Cardiac muscle cell (in vitro differentiated cells and primary cell): ENCODE data around the gene LRGUK. TPM values are rescaled to one million over a fixed set of nuclear protein-coding genes. Genes with fewer than 3 reads are reported as not detected.

ENCODE experiments used
- DNase-seq, 2 donors: peaks; one replicate each; pipeline versions ENCODE4 v3.0.0 to v3.0.0-alpha.2; 2010 to 2017; ENCODE audit warnings: low read depth in 1 of 2, low spot score in 1 of 2
- H3K27ac ChIP-seq: fragments of 200-600 bp; sonication (generic); 2 replicates; pipeline ENCODE4 v1.5.1; 2016
- H3K27me3 ChIP-seq: fragments of 200-600 bp; sonication (generic); 2 replicates; pipeline ENCODE4 v1.6.0; 2016; ENCODE audit warnings: control low read depth
- H3K36me3 ChIP-seq: fragments of 200-600 bp; sonication (generic); 2 replicates; pipeline ENCODE4 v1.5.1; 2016; ENCODE audit warnings: control low read depth
- H3K4me1 ChIP-seq: fragments of 200-600 bp; sonication (generic); 2 replicates; pipeline ENCODE4 v1.8.1; 2017; ENCODE audit warnings: low read depth, mild to moderate bottlenecking, mixed run types
- H3K4me3 ChIP-seq: fragments of 200-600 bp; sonication (generic); 2 replicates; pipeline ENCODE4 v1.5.1; 2016; ENCODE audit warnings: mild to moderate bottlenecking
- H3K9me3 ChIP-seq: fragments of 200-600 bp; sonication (generic); 2 replicates; pipeline ENCODE4 v1.5.1; 2017; ENCODE audit warnings: low read depth, mild to moderate bottlenecking, control low read depth
- polyA plus RNA-seq: library from polyadenylated mRNA; unstranded; fragments of >200 nt; fragmentation: Nextera tagmentation; extraction: Ambion mirVana; gene quantifications from 2 replicates; pipeline ENCODE4 v1.2.1, GENCODE V29; 2016
- total RNA-seq: library from RNA; depleted of rRNA; stranded (reverse); fragments of >200 nt; gene quantifications from 2 replicates; pipeline ENCODE4 v1.2.3, GENCODE V29; 2016
- TF ChIP-seq, protein P1 (sequence below): IDR thresholded peaks from 2 replicates; pipeline ENCODE4 v1.5.1; 2012; ENCODE audit warnings: low read depth, mild to moderate bottlenecking, low read length

Gene LRGUK
- total and polyA plus RNA-seq, 2 experiments from 2014 or later, result 0.36 TPM; not detected in 1

DNA sequence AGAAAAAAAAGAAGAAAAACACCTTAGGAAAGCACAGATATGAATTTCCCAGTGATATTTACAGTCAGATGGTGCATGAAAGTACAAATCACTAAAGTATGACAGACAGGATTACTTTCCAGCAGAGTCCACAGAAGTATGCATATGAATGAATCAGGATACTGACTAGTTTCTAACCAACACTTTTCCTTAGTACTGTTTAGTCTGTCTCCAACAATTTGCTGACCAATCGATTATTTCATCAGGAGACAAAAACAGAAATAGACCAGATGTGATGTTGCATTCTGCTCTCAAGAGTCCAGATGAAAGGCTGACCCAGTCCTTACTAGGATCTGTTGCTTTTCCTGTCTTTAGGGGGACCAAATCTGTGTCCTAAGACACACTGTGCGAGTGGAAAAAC lies 175.0 kb downstream of the LRGUK start:
- Histone ChIP-seq H3K9me3 (no peaks in the 10 kb centered on the region), H3K27me3 (no peaks in the 10 kb centered on the region), H3K4me3 (no peak overlapping the region), H3K27ac (no peak overlapping the region), H3K36me3 (peaks cover 58% of the 10 kb centered on the region), H3K4me1 (no peaks in the 10 kb centered on the region)
- TF ChIP-seq, protein P1, sequence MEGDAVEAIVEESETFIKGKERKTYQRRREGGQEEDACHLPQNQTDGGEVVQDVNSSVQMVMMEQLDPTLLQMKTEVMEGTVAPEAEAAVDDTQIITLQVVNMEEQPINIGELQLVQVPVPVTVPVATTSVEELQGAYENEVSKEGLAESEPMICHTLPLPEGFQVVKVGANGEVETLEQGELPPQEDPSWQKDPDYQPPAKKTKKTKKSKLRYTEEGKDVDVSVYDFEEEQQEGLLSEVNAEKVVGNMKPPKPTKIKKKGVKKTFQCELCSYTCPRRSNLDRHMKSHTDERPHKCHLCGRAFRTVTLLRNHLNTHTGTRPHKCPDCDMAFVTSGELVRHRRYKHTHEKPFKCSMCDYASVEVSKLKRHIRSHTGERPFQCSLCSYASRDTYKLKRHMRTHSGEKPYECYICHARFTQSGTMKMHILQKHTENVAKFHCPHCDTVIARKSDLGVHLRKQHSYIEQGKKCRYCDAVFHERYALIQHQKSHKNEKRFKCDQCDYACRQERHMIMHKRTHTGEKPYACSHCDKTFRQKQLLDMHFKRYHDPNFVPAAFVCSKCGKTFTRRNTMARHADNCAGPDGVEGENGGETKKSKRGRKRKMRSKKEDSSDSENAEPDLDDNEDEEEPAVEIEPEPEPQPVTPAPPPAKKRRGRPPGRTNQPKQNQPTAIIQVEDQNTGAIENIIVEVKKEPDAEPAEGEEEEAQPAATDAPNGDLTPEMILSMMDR, result no peak
- no peak for DNase-seq

DNA sequence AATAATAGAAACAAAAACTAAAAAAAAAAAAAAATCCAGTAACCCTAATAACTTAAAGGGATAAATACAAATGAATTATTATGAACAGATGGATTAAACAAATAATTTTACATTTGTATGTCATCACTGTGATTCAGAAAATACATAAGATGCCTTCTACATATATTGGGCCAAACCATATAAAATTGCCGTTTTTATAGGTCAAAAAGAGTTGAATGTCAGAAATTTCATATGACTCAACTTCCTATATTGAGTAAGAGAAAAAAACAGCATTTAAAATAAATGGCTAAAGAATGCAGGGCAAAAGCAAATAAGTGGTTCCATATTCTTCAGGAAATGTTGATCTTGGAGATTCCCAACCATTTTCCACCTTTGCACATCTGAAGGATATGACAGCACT lies 180.2 kb downstream of the LRGUK start:
- peaks cover 17% of the 10 kb centered on the region for H3K36me3 ChIP-seq
- H3K4me1 ChIP-seq, result no peaks in the 10 kb centered on the region
- no peaks in the 10 kb centered on the region for H3K27me3 ChIP-seq
- TF ChIP-seq, protein P1, result no peak
- H3K27ac ChIP-seq, result no peak overlapping the region
- H3K4me3 ChIP-seq, result no peak overlapping the region
- peak in 1 of 2 donors; percentile 57 for DNase-seq
- H3K9me3 ChIP-seq, result no peaks in the 10 kb centered on the region

DNA sequence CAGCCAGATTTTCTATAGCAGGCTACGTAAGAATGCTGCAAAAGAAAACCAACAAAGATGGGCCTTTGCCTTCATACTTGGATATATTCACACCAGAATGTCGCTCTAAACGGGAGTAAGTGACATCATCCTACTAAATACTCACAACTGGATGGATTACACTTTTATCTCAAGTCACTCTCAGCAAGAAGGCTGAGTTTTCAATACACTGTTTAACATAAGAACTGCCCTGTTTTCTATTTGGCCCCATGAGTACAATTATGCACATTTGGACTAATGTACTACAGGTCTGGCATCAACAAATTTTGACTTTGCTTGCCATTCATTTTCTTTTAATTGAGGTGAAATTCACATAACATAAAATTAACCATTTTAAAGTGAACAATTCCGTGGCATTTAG lies 181.4 kb downstream of the LRGUK start:
- TF ChIP-seq, protein P1, result no peak
- H3K4me1 ChIP-seq, result no peaks in the 10 kb centered on the region
- H3K36me3 ChIP-seq, result peaks cover 14% of the 10 kb centered on the region
- DNase-seq, result no peak
- H3K4me3 ChIP-seq, result no peak overlapping the region
- no peaks in the 10 kb centered on the region for H3K27me3 ChIP-seq
- H3K27ac ChIP-seq, result no peak overlapping the region
- H3K9me3 ChIP-seq, result no peaks in the 10 kb centered on the region

DNA sequence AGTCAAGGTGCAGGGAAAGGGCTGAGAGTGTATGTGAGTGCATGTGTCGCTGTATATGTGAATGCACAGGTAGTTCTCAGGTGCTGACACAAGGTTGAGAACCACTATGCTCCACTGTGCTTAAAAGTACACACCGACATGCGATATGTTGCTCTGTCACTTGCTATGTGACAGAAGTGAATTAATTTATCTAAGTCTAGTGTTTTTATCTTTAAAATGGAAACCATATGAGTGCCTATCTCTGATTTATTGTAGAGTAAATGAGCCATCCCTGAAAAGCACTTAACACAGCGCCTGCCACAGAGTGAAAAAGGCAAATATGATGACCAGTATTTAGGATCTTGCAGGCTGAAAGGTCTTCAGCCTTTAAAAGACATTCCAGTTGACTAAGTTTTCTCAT lies 184.7 kb downstream of the LRGUK start:
- no peaks in the 10 kb centered on the region for H3K36me3 ChIP-seq
- H3K9me3 ChIP-seq, result no peaks in the 10 kb centered on the region
- H3K4me3 ChIP-seq, result no peak overlapping the region
- TF ChIP-seq, protein P1, result no peak
- no peak for DNase-seq
- H3K27ac ChIP-seq, result no peak overlapping the region
- H3K27me3 ChIP-seq, result no peaks in the 10 kb centered on the region
- H3K4me1 ChIP-seq, result no peaks in the 10 kb centered on the region

DNA sequence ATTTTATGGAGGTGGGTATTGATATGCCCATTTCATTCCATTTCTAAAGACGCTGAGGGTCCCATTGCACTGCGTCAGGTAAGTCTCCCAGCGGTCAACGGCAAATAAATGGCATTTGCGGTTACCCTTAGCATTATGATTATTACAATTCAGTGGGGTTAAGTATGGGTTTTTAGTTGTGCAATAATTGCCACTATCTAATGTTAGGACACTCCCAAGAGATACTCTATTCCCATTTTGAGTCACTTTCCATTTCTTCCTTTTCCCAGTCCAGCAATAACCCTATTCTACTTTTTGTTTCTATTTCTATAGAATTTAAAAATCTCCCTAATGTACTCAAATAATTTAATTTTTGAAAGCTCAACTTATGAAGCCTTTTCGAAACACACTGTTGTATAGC lies 185.6 kb downstream of the LRGUK start:
- TF ChIP-seq, protein P1, result no peak
- Histone ChIP-seq H3K4me3 (no peak overlapping the region), H3K9me3 (no peaks in the 10 kb centered on the region), H3K4me1 (no peaks in the 10 kb centered on the region), H3K27me3 (no peaks in the 10 kb centered on the region), H3K36me3 (no peaks in the 10 kb centered on the region), H3K27ac (no peak overlapping the region)
- no peak for DNase-seq

DNA sequence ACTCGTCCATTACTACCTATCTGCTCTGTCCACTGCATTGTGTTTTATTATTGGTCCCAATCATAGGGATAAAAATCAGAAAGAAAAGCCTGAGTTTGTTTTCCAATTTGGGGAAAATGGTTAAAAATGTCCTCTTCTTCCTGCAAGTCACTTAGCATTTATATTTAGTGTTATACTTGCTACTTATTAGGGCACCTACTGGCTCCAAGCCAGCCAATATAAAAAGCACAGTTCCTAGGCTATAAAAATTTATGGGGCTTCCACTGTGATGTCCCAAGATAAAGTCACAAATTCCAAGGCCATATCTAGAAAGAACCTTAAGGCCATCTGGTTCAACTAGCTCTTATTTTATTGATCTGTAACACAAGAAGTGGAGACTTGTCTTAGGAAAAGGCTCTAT lies 186.4 kb downstream of the LRGUK start:
- no peaks in the 10 kb centered on the region for H3K4me1 ChIP-seq
- H3K9me3 ChIP-seq, result no peaks in the 10 kb centered on the region
- H3K27me3 ChIP-seq, result no peaks in the 10 kb centered on the region
- H3K36me3 ChIP-seq, result no peaks in the 10 kb centered on the region
- TF ChIP-seq, protein P1, result no peak
- no peak overlapping the region for H3K27ac ChIP-seq
- no peak for DNase-seq
- no peak overlapping the region for H3K4me3 ChIP-seq
